HepG2 (cell line): ENCODE measurements around the gene SPAG9. TPM values are rescaled to one million over a fixed set of nuclear protein-coding genes. Genes with fewer than 3 reads are reported as not detected.

Source experiments
- CENPX ChIP-seq: sonication (generic); formaldehyde crosslinking; IDR thresholded peaks from 2 replicates; pipeline ENCODE4 v1.9.0; 2021; ENCODE audit warnings: mild to moderate bottlenecking, missing genetic modification reagents, moderate library complexity
- ETV6 ChIP-seq: sonication (generic); formaldehyde crosslinking; conservative IDR thresholded peaks from 2 replicates; pipeline ENCODE4 v1.4.0; 2020; ENCODE audit warnings: missing genetic modification reagents
- FOXA3 ChIP-seq: IDR thresholded peaks from 2 replicates; pipeline ENCODE4 v1.6.1; 2016; ENCODE audit warnings: missing genetic modification reagents, missing compliant biosample characterization
- HMG20B ChIP-seq: conservative IDR thresholded peaks from 2 replicates; pipeline ENCODE4 v1.6.1; 2016; ENCODE audit warnings: missing genetic modification reagents, missing compliant biosample characterization
- JUN ChIP-seq: sonication (generic); formaldehyde crosslinking; IDR thresholded peaks from 2 replicates; pipeline ENCODE4 v1.4.0; 2020; ENCODE audit warnings: mild to moderate bottlenecking, missing genetic modification reagents
- MIXL1 ChIP-seq: IDR thresholded peaks from 2 replicates; pipeline ENCODE4 v1.6.1; 2016
- NAIF1 ChIP-seq: sonication (generic); formaldehyde crosslinking; IDR thresholded peaks from 2 replicates; pipeline ENCODE4 v1.5.0; 2020; ENCODE audit warnings: mild to moderate bottlenecking, missing genetic modification reagents, borderline replicate concordance
- ZFP37 ChIP-seq: sonication (generic); formaldehyde crosslinking; IDR thresholded peaks from 2 replicates; pipeline ENCODE4 v1.4.0; 2020; ENCODE audit warnings: missing genetic modification reagents, borderline replicate concordance
- ZKSCAN1 ChIP-seq: fragments of 150-350 bp; IDR thresholded peaks from 2 replicates; pipeline ENCODE4 v1.6.1; 2014; ENCODE audit warnings: low read length
- ZNF230 ChIP-seq: sonication (generic); formaldehyde crosslinking; IDR thresholded peaks from 2 replicates; pipeline ENCODE4 v1.4.0; 2020; ENCODE audit warnings: mild to moderate bottlenecking, missing genetic modification reagents
- ZNF343 ChIP-seq: sonication (generic); formaldehyde crosslinking; IDR thresholded peaks from 2 replicates; pipeline ENCODE4 v1.4.0; 2020; ENCODE audit warnings: mild to moderate bottlenecking, missing genetic modification reagents
- ZNF598 ChIP-seq: sonication (generic); formaldehyde crosslinking; IDR thresholded peaks from 2 replicates; pipeline ENCODE4 v1.5.1; 2020; ENCODE audit warnings: mild to moderate bottlenecking, missing genetic modification reagents, borderline replicate concordance
- ZNF660 ChIP-seq: sonication (generic); formaldehyde crosslinking; IDR thresholded peaks from 2 replicates; pipeline ENCODE4 v1.5.1; 2020; ENCODE audit warnings: mild to moderate bottlenecking, low read depth, missing genetic modification reagents, borderline replicate concordance
- ZNF670 ChIP-seq: sonication (generic); formaldehyde crosslinking; IDR thresholded peaks from 2 replicates; pipeline ENCODE4 v1.8.0; 2022; ENCODE audit warnings: mild to moderate bottlenecking, missing genetic modification reagents, borderline replicate concordance
- ZNF777 ChIP-seq: sonication (generic); formaldehyde crosslinking; IDR thresholded peaks from 2 replicates; pipeline ENCODE4 v1.4.0; 2020; ENCODE audit warnings: missing genetic modification reagents
- polyA plus RNA-seq, 8 experiments: library from polyadenylated mRNA; depleted of rRNA in 3 of 8; stranded (reverse) in 7 of 8; unstranded in 1 of 8; fragments of >200 nt; fragmentation: Illumina TruSeq in 4 of 8; extraction: Trizol in 4 of 8; gene quantifications; 2 replicates each; pipeline versions ENCODE4 v1.2.1 to v1.2.3, GENCODE V29; 2011 to 2016; ENCODE audit warnings: low read depth in 4 of 8, missing spikeins in 1 of 8, mixed read lengths in 1 of 8; ENCODE audit not compliant: insufficient read depth in 1 of 8
- total RNA-seq, 5 experiments: library from RNA; depleted of rRNA; stranded (reverse); fragments of >200 nt; fragmentation: Illumina TruSeq; extraction: Trizol; gene quantifications; 2 replicates each; pipeline ENCODE4 v1.2.3, GENCODE V29; 2016; ENCODE audit warnings: low read depth in 1 of 5
- TF ChIP-seq, protein P1 (sequence below): sonication (generic); formaldehyde crosslinking; IDR thresholded peaks from 2 replicates; pipeline ENCODE4 v1.4.0; 2020; ENCODE audit warnings: missing genetic modification reagents
- TF ChIP-seq, protein P2 (sequence below): sonication (generic); formaldehyde crosslinking; IDR thresholded peaks from 2 replicates; pipeline ENCODE4 v1.8.0; 2022; ENCODE audit warnings: mild to moderate bottlenecking, missing genetic modification reagents; ENCODE audit not compliant: insufficient replicate concordance
- TF ChIP-seq, protein P3 (sequence below): sonication (generic); formaldehyde crosslinking; IDR thresholded peaks from 2 replicates; pipeline ENCODE4 v1.4.0; 2020; ENCODE audit warnings: missing genetic modification reagents, mild to moderate bottlenecking, borderline replicate concordance
- TF ChIP-seq, protein P4 (sequence below): sonication (generic); formaldehyde crosslinking; conservative IDR thresholded peaks from 2 replicates; pipeline ENCODE4 v1.4.0; 2020; ENCODE audit warnings: missing genetic modification reagents
- TF ChIP-seq, protein P5 (sequence below): sonication (generic); formaldehyde crosslinking; IDR thresholded peaks from 2 replicates; pipeline ENCODE4 v1.5.0; 2020; ENCODE audit warnings: mild to moderate bottlenecking, missing genetic modification reagents

SPAG9 gene
- total and polyA plus RNA-seq, 2 of the 13 experiments (the other 11 are each of a cell fraction or from before 2014, with no cell fraction given) = 43.2 to 78.6 TPM

DNA sequence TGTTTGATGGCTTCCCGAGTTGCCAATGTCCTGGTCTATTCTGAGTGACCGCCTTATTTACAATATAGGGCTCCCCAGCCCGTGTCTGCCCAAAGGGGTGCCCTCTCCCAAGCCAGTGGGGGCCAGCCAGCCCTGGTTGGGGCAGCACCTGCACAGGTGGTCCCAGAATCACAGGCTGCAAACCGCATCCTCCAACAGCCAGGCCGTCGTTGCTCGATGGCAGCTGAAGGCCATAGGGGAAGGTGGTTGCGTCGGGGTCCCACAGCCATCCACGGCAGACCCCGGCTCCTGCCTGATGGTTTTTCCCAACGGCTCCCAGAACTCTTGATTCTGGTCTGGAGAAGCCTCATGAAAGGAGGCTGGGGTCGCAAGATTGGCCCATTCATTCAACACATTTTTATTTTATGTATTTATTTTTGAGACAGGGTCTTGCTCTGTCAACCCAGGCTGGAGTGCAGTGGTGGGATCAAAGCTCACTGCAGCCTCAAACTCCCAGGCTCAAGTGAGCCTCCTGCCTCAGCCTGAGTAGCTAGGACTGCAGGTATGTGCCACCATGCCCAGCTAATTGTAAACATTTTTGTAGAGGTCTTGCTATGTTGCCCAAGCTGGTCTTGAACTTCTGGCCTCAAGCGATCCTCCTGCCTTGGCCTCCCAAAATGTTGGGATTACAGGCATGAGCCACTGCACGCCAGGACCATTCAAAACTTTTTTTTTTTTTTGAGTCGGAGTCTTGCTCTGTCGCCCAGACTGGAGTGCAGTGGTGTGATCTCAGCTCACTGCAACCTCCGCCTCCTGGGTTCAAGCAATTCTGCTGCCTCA is 175.6 kb downstream of the SPAG9 start (continued):
- TF ChIP-seq, protein P1, sequence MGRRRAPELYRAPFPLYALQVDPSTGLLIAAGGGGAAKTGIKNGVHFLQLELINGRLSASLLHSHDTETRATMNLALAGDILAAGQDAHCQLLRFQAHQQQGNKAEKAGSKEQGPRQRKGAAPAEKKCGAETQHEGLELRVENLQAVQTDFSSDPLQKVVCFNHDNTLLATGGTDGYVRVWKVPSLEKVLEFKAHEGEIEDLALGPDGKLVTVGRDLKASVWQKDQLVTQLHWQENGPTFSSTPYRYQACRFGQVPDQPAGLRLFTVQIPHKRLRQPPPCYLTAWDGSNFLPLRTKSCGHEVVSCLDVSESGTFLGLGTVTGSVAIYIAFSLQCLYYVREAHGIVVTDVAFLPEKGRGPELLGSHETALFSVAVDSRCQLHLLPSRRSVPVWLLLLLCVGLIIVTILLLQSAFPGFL (CRISPR knock-in tag) = no peak
- no peak for TF ChIP-seq ZNF670 (CRISPR knock-in tag)
- no peak for TF ChIP-seq ZNF343 (CRISPR knock-in tag)
- TF ChIP-seq ZNF660 (CRISPR knock-in tag) = no peak
- no peak for TF ChIP-seq ETV6
- no peak for TF ChIP-seq HMG20B (CRISPR knock-in tag)
- TF ChIP-seq MIXL1 (CRISPR knock-in tag) = no peak
- TF ChIP-seq, protein P2, sequence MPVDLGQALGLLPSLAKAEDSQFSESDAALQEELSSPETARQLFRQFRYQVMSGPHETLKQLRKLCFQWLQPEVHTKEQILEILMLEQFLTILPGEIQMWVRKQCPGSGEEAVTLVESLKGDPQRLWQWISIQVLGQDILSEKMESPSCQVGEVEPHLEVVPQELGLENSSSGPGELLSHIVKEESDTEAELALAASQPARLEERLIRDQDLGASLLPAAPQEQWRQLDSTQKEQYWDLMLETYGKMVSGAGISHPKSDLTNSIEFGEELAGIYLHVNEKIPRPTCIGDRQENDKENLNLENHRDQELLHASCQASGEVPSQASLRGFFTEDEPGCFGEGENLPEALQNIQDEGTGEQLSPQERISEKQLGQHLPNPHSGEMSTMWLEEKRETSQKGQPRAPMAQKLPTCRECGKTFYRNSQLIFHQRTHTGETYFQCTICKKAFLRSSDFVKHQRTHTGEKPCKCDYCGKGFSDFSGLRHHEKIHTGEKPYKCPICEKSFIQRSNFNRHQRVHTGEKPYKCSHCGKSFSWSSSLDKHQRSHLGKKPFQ (CRISPR knock-in tag) = no peak
- TF ChIP-seq CENPX (CRISPR knock-in tag) = no peak
- no peak for TF ChIP-seq ZNF598 (CRISPR knock-in tag)
- TF ChIP-seq, protein P3, sequence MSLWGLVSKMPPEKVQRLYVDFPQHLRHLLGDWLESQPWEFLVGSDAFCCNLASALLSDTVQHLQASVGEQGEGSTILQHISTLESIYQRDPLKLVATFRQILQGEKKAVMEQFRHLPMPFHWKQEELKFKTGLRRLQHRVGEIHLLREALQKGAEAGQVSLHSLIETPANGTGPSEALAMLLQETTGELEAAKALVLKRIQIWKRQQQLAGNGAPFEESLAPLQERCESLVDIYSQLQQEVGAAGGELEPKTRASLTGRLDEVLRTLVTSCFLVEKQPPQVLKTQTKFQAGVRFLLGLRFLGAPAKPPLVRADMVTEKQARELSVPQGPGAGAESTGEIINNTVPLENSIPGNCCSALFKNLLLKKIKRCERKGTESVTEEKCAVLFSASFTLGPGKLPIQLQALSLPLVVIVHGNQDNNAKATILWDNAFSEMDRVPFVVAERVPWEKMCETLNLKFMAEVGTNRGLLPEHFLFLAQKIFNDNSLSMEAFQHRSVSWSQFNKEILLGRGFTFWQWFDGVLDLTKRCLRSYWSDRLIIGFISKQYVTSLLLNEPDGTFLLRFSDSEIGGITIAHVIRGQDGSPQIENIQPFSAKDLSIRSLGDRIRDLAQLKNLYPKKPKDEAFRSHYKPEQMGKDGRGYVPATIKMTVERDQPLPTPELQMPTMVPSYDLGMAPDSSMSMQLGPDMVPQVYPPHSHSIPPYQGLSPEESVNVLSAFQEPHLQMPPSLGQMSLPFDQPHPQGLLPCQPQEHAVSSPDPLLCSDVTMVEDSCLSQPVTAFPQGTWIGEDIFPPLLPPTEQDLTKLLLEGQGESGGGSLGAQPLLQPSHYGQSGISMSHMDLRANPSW (CRISPR knock-in tag) = no peak; the same call in 1 of the 2 replicates
- no peak for TF ChIP-seq ZNF230 (CRISPR knock-in tag)
- TF ChIP-seq ZFP37 (CRISPR knock-in tag) = no peak
- TF ChIP-seq, protein P4, sequence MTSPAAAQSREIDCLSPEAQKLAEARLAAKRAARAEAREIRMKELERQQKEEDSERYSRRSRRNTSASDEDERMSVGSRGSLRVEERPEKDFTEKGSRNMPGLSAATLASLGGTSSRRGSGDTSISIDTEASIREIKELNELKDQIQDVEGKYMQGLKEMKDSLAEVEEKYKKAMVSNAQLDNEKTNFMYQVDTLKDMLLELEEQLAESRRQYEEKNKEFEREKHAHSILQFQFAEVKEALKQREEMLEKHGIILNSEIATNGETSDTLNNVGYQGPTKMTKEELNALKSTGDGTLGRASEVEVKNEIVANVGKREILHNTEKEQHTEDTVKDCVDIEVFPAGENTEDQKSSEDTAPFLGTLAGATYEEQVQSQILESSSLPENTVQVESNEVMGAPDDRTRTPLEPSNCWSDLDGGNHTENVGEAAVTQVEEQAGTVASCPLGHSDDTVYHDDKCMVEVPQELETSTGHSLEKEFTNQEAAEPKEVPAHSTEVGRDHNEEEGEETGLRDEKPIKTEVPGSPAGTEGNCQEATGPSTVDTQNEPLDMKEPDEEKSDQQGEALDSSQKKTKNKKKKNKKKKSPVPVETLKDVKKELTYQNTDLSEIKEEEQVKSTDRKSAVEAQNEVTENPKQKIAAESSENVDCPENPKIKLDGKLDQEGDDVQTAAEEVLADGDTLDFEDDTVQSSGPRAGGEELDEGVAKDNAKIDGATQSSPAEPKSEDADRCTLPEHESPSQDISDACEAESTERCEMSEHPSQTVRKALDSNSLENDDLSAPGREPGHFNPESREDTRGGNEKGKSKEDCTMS (CRISPR knock-in tag) = no peak
- TF ChIP-seq NAIF1 (CRISPR knock-in tag) = no peak
- TF ChIP-seq FOXA3 (CRISPR knock-in tag) = no peak
- TF ChIP-seq ZKSCAN1 = no peak
- TF ChIP-seq JUN (CRISPR knock-in tag) = no peak
- no peak; the same call in none of the 2 replicates for TF ChIP-seq ZNF777 (CRISPR knock-in tag)
- TF ChIP-seq, protein P5, sequence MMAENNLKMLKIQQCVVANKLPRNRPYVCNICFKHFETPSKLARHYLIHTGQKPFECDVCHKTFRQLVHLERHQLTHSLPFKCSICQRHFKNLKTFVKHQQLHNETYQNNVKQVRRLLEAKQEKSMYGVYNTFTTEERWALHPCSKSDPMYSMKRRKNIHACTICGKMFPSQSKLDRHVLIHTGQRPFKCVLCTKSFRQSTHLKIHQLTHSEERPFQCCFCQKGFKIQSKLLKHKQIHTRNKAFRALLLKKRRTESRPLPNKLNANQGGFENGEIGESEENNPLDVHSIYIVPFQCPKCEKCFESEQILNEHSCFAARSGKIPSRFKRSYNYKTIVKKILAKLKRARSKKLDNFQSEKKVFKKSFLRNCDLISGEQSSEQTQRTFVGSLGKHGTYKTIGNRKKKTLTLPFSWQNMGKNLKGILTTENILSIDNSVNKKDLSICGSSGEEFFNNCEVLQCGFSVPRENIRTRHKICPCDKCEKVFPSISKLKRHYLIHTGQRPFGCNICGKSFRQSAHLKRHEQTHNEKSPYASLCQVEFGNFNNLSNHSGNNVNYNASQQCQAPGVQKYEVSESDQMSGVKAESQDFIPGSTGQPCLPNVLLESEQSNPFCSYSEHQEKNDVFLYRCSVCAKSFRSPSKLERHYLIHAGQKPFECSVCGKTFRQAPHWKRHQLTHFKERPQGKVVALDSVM = peak; percentile 55; the same call in 1 of the 2 replicates
